HL-60/S4 treated with phorbol 12-myristate 13-acetate at 8.2 ng/mL for 4 days and 3 days (cell line): Measurements from ENCODE around the gene CTRB1.

Experiments used
- in situ Hi-C: fragments of 300-500 bp; cut with MboI; formaldehyde crosslinking; loops from 2 replicates; pipeline ENCODE4 v1.15.0; 2022; ENCODE audit warnings: low sequenced_read_pairs

CTRB1 gene

GRCh38 chr16:75224306-75225082, 5.7 kb downstream of the CTRB1 start:
- in situ Hi-C loops = loop anchor here (25.0 kb wide), 2 partner anchors 163 to 538 kb away; no protein-coding TSS in a partner anchor

- in situ Hi-C loops = no loop called here
Observed at GRCh38 chr16:75225092-75225491, 6.3 kb downstream of the CTRB1 start.

DNA sequence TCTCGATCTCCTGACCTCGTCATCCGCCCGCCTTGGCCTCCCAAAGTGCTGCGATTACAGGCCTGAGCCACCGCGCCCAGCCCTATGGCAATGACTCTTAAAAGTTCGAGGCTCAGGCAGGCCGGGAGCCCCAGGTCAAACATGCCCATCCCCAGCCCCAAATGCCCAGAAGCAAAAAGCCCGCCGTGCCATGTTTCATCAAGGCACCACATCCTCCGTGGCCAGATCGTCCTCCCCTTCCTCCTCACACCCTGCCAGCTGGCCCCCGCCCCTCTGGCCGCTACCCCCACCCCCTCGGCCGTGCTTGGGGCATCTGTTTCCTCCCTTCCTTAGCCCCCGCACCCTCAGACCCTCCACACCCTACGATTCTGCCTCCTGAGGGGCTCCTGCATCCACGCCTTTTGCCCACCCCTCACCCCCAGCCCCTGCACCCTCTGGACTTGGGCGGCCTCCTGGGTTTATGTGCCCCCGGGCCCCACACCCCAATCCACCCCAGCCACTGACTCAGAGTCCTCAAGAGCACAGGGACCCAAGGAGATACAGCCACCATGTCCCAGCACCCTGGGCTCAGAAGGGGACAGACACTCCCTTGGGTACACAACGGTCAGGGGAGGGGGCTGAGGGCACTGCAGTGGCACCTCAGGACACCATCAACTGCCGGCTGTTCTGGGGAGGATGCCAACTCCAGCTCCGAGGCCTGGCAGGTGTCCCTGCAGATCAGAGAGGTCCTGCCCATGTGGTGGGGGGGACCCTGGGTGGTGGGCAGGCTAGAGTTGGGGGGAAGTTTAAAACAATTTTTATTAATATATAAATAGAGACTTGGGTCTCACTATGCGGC, 7.1 kb downstream of the CTRB1 start:
- in situ Hi-C loops = no loop called here

GRCh38 chr16:75226550-75227360, 8.0 kb downstream of the CTRB1 start:
- in situ Hi-C loops = no loop called here

DNA sequence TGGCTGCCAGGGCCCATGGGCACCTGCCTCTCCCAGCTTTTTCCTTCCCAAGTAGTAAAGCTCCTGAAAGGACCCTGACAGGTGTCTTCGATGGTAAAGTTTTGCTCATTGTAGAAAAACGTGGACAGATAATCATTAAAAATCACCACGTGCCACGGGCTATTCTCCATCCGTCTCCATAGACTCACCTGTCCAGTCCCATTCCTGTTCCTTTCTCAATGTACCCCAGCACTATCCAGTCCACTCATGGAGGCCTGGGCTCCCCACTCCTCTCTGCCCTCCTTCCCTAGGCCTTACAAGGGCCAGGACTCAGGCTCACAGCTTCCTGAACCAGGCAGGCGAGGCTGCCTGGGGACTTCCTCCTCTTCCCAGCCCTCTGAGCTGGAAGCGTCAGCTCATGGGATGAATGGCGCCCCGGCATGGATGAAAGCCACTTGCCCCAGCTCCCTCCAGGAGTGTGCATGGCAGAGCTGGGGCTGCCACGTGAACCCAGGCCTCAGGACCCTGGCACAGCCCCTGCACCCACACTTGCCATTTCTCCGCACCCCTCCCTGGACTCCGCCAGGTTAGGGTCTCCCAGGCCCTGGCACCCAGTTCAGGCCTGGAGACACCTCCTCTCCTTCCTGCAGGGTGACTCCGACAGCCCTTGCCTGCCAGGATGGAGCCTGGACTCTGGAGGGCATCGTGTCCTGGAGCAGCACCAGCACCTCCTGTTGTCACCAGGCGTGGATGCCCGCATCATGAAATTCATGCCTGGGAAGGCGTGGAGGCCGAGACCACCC, 8.8 kb downstream of the CTRB1 start:
- in situ Hi-C loops = no loop called here

GRCh38 chr16:75228143-75228976, 9.6 kb downstream of the CTRB1 start:
- in situ Hi-C loops = no loop called here

GRCh38 chr16:75229172-75230031, 10.6 kb downstream of the CTRB1 start:
- in situ Hi-C loops = no loop called here

DNA sequence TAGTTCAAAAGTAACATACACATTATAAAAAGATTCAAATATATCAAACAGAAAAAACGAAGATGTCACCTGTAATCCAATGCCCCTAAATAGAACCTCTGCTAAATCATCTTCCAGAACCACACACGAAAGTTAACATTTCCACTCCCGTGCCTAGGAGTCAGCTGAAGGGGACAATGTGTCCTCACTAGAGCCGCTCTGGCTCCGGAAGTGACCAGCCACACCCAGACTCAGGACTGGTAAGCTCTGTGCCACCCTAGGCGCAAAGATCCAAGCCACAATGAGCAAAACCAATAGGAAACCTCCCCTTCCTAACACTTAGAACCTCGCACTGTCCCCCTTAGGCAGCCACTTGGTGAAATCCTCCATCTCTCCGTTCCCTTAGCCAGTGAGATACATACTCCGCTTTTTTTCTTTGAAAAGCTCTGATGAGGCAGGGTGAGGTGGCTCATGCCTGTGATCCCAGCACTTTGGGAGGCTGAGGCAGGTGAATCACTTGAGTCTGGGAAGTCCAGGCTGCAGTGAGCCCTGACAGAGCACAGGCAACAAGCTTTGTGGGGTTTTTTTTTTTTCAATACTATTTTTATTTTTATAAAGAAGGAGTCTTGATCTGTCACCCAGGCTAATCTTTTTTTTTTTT, 11.8 kb downstream of the CTRB1 start:
- in situ Hi-C loops = no loop called here

DNA sequence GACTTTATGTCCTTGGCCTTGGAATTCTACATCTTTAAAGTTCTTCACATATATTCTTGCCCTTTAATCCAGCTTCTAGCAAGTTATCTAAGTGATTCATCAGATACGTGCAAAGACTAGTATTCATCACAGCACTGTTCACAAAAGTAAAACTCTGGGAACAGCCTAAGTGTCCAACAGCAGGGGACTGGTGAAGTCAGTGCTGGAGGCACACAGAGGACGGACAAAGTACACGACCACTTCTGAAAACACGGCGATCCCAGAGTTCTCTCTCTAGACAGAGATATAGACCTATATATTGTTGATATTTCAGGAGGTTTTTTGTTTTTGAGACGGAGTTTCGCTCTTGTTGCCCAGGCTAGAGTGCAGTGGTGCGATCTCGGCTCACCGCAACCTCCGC, 12.8 kb downstream of the CTRB1 start:
- in situ Hi-C loops = no loop called here

- in situ Hi-C loops = no loop called here
Observed at GRCh38 chr16:75233611-75233938, 14.8 kb downstream of the CTRB1 start.

GRCh38 chr16:75234856-75235696, 16.3 kb downstream of the CTRB1 start:
- in situ Hi-C loops = no loop called here

- in situ Hi-C loops = no loop called here
Observed at GRCh38 chr16:75235721-75236193, 17.0 kb downstream of the CTRB1 start.

DNA sequence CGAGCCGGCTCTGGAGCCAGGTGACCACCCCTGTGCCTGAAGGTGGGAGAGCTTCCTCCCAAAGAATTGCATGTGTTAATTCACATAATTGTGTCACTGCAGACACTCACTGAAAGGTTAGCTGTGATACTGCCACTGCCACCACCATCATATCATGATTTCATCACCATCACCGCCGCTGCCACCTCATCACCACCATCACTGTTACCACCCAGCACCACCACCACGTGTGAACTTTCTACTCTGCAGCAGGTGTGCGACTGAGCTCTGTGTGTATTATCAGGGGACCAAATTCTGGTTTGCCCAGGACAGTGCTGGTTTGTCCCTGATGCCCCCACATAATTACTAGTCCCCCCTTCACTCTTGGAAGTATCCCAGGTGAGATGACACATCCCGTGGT, 17.4 kb downstream of the CTRB1 start:
- in situ Hi-C loops = no loop called here

GRCh38 chr16:75236736-75237397, 18.1 kb downstream of the CTRB1 start:
- in situ Hi-C loops = no loop called here

DNA sequence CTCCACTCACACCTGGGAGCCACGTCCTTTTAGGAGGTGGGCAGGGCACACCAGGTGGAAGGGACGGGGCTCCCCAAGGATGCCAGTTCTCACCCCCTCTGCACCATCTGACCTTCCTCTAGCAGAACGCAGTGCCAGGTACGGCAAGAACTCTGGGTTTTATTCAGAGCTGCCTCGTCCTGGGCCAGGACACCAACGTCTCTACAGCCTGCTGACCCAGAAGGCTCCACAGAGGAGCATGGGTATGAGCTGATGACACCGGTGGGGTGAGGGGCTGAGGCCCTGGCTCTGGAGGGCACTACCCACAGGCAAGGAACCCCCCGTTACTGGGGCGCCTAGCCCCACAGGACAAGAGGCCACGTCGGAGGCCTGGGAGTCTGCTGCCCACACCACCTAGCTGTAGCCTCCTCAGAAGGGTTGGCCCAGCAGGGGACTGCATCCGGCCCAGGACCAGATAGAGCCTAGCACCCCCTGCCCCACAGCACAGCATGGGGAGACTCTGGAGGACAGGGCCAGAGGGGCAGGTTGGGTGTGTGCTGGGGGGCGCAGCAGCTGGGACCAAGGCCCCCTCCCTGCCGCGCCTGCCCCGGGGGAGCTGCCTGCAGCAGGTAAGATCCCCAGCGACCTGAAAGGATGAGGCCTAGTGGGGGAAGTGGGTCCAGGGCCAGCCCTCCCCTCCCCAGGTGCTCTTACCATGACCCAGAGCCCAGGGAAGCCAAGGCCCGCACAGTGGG, 18.8 kb downstream of the CTRB1 start:
- in situ Hi-C loops = no loop called here
